RPMI8226 (cell line): ENCODE measurements around the gene TRPM1.

Experiments
- DNase-seq: peaks from one replicate; pipeline ENCODE4 v3.0.0-alpha.2; 2015

Gene TRPM1

DNA sequence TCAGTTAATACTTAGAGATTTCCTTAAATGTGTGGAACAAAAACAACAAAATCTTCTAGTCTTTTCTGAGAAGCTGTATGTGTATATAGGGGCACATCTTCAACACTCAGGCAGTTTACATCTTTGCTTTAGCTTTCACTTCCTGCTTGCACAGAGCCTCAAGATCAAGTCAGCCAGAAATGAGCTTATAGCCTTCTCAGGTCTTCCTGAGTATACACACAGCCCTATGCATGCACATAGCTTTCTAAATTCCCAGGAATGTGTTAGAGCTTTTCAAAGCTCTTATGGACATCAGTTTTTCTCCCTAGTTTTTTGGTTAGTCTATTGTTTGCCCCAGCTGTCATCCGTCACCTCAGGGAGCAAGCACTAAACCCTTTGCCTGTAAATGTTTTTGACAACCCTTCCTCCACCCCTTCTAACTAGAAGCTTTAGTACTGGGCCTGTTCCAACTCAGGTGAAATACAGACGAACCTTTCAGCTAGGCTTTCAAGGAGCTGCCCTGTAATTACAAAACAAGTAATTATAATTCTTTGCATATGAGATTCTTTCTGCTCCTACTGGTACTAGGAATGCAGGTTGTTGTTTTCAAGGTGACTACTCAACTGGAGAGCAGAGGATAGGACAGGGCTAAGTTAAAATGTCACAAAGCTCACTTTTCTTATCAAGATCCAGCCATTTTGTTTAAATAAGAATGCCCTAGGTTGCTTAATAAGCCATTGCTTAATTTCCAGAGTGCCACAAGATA is 87.5 kb downstream of the TRPM1 start:
- peak; percentile 49 for DNase-seq

DNA sequence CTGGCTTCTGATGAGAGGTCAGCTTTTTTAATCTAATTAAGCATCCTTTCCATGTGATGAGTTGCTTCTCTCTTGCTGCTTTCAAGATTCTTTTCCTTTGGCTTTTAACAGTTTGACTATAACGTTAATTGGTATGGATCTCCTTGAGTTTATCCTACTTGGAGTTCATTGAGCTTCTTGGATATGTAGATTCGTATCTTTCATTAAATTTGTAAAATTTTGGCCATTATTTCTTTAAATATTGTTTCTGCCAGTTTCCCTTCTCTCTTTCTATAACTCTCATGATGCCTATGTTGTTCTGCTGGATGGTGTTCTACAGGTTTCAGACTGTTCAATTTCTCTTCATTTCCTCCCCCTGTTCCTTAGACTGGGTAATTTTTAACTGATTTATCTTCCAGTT is 89.1 kb downstream of the TRPM1 start:
- no peak for DNase-seq

DNA sequence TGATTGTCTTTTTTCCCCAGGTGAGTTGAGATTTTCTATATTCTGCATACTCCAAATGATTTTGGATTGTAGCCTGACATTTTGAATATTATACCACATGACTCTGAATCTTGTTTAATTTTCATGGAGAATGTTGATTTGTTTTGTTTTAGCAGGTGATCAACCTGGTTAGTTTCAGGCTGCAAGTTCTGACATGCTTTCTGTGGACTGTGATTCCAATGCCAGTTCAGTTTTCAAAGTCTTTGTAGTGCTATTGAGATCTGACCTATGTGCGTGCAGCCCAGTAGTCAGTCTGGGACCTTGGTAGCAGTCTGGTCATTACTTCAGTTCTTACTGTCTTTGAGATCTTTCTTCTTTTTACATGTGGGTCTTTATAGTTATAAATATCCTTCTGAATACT is 91.5 kb downstream of the TRPM1 start:
- DNase-seq = no peak

DNA sequence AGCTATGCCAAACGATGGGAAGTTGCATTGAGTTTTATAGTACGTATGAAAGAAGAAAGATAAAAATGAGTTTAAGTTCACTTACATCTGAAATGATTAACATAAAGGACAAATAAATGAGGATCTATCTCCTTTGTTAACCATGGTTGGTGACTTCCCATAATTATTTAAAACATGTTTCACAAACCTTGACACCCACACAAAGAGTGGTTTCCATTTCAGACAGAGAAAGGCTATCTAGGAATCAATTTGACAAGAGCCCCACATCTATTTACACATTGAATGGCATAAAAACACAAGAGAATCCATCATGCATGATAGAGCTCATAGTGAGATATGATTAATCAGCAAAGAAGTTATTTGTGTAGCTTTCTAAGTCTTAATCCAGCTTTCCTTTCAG is 95.9 kb downstream of the TRPM1 start:
- no peak for DNase-seq

DNA sequence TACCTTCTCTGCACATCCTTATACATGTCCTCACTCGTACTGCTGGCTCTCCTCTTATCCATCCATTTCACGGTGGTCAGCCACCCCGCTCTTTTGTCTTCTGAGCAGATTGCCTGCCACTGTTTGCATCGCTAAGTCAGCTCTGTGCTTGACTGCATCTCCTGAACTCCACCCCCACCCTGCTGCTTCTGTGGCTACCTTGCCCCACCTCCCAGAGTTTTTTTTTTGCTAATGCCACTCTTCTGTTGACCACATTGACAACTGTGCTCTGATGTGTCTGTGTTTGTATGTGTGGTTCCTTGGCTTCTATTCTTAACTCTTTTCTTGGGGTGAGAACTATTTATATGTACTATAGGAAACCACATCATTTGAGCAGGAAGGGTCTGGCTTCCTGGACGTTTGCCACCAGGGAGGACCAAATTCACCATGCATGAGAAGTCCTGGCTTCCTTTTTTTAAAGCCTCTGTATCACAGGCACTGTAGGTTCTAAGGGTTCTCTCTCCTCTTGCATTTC is 97.2 kb downstream of the TRPM1 start:
- peak; percentile 90 for DNase-seq

DNA sequence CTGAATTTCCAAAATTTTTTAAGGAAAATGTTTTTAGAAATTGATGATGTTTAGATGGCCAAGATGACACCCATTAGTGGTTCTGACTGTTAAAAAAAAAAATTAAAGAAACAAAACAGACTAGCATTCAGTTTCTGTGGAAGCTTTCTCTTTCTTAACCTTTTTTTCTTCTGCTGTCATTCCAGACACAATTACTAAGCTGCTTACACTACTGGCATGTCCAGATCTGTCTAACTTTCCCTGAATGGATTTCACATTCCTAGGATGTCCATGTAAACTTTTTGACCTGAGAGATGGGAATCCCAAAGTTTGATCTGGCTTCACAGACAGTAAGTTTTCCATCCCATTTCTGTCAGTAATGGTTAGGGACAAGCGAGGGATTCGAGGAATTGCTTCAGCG is 99.8 kb downstream of the TRPM1 start:
- no peak for DNase-seq

DNA sequence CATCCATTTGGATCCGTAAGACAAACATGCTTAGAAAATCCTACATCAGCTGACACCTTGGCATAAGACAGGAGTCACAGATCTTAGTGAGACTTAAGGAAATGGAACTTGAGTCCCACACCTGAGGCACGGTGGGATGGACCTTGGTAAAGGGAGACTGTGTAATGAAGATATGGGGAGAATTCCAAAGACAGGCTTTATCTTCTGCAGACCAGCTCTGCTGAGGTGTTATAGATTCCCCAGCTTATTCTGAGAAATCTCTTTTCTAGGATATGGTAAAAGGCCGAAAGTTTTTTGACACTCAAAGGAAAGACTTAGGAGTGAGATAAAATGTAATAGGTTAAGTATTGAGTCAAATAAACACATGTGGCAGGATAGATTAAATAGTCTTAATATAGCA is 101.8 kb downstream of the TRPM1 start:
- DNase-seq = no peak

DNA sequence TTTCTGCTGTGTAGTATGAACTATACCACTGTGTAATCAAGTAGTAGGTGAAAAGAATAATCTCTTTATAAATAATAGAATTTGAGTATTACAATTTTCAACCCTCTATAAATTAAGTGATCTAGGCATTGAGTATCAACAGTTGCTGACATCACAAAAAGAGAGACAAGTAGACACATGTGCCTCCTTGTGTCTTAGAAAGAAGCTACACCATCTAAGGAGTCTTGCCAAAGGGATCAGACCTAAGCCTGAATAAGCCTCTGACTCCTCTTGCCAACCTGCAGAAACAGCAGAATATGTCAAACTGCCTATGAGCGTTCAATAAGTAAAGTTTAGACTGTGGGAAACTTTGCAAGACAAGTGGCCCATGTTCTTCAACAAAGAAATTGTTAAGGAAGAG is 104.3 kb downstream of the TRPM1 start:
- peak; percentile 7 for DNase-seq

DNA sequence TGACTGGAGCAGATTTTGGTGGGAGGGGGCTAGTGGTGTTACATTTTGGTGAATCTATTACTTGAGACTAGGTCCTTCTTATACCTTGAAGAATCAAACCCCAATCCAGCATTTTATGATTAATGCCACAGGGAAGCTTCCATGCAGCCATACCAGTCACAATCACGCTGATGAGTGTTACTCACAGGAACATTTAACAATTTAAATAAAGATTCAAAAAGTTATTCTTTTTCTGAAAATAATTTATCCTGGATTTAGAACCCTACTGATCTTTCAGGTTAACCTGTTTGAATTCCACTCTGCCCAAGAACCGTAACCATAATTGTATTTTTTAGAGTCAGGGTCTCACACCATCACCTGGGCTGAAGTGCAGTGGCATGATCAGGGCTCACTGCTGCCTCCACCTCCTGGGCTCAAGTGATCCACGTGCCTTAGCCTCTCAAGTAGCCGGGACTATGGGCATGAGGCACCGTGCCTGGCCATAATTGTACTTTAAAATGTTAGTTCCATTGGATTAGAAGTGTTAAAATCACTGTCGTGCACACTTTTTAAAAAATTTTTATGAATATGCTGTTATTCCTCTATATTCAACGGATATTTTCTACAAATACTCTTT is 109.2 kb downstream of the TRPM1 start:
- DNase-seq = peak; percentile 4

DNA sequence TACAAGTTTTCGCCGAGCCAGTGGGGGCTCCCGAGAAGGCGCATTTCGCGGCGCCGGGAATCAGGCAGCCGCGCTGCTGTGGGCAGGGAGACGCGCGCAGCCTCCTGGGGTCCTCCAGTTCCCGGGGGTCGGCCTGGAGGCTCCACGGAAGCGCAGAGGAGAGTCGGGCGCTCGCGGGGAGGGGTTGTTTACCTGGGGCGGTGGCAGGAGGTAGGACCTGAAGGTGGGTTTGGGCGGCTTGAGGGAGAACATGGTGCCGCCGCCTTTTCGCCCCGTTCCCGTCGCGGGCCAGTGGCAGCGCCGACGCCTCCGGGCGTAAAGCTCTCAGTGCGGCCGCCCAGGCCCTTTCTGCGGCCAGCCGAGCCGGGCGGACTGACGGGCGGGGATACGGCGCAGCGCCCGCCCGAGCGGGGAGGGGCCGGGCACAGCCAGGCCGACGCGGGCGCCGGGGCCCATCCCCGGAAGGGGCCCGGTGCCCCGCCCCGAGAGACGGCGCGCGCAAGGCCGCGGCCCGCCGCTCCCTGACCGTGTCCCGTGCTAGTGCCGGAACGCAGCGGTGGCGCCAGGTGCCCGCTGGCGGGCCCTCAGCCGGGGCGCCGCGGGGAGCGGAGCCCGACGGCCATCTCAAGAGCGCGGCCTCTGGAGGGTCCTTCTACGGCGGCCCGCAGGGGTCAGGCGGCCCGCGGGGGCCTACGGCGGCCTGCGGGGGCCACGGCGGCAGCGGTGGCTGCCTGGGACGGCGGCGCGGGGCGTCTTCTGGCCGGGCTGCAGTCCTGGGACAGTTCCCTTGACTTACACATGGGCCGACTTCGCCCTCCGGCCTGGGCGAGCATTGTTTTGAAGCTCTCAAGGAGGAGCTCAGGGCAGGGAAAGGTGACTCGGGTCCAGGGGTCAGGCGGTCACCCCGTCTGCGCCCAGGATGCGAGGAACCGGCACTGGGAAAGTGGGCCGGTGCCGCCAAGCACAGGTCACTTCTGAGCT is 110.0 kb downstream of the TRPM1 start, which contains the start of gene MTMR10:
TSS of gene MTMR10 (minus strand) at position 374 of the 981 bp plus-strand sequence. CDS start at position 252, 122 bp downstream.
- DNase-seq = peak; percentile 82

DNA sequence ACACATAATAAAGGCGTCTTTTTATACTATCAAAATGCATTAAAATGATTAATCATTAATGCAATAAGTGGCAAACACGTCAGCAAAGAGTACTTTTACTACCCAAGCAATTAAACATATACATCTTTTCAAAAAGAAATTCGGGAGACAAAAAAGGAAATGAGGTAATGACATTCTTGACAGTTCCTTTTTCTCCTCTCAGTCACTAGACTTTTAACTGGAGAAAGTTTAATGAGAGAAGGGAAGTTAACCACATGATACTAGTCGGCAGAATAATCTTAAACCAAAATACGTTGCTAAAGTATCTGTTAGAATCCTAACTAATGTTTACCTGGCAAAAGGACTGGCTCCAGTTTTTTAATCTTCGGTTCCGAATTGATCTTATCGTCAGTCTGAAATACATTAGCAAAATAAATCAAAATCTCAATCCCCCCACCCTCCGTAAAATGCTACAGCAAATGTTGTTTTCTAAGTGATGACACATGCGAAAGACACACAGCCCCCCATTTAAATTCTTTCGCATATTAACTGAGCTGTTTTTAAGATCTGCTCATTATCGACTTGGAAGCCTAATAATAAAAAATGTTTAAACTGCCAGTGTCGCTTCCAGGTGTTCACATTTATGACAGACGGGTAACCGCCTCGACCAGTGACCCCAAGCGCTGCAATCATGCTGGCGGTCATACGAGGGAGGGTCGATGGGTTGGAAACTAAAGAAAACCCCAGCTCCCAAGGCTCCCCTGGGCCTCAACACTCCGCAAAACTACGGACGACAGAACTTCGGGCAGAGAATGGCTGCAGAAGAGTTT is 110.9 kb downstream of the TRPM1 start:
- DNase-seq = peak; percentile 26

DNA sequence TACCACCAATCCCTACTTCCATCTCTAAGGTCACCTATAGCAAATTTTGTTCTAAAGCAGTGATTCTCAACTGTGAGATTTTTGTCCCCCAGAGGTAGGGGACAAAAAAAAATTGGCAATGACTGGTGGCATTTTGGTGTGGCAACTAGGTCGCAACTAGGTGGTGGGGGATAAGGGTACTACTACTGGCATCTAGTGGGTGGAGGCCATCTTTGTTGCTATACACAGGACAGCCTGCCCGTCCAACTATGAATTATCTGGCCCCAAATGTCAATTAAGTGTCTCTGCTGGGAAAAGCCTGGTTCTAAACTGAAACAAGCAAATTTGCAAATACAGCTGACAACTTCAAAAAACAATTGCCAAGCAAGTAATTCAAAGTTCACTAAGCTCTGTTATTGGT is 111.5 kb downstream of the TRPM1 start:
- peak; percentile 27 for DNase-seq

DNA sequence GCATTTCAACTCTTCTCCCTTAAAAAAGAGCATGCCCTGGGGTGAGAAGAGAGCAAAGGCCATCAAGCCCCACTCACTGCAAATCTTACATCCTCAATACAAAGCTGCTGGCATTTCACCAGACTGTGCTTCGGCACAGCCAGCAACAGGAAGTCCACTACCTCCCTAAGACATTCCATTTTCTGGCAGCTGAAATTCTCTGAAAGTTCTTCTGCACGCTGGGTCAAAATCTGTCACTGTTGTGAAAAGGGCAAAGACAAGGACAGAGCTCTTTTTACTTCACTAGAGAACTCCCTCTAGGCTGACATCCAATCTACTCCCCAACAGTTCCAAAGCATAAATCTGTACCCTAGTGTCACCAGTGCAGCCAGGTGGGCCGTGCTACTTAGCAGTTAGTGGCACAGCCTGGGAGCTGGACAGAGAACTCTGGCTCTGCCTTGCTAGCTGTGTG is 116.4 kb downstream of the TRPM1 start:
- DNase-seq = peak; percentile 25

DNA sequence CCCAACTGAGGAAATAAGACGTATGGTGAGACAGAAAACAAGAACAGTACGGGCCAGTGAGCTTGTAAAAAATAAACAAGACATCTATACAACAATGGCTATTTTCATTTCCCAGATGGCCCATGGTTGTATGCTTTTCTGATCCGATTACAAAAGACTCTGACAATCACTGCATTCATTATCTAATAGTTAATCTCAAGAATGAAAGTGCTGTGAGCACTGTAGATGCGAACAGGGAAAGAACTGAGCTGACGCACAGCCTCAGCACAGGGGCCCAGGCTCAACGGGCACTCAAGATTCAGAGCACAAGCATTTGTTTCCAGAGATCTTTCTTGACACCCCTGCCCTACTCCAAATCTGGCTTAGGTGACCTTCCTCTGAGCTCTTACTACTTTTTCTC is 117.0 kb downstream of the TRPM1 start:
- DNase-seq = no peak

DNA sequence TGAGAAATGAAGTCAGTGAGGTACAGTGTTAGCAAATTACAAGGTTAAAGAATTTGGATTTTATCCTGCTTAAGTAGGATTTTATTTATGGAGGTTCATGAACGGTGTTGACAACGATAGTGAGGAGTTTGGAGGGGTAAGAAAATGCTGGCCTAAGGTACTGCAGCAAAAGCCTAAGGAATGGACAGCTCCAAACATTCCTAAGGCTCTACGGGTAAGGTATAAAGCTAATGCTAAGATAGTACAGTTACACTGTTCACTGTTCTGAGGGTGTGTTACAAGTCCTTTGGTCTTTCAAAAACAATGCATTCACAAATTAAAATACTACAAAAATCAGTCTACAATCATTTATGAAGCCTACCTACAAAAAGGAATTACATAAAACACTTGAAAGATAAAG is 117.4 kb downstream of the TRPM1 start:
- DNase-seq = no peak

DNA sequence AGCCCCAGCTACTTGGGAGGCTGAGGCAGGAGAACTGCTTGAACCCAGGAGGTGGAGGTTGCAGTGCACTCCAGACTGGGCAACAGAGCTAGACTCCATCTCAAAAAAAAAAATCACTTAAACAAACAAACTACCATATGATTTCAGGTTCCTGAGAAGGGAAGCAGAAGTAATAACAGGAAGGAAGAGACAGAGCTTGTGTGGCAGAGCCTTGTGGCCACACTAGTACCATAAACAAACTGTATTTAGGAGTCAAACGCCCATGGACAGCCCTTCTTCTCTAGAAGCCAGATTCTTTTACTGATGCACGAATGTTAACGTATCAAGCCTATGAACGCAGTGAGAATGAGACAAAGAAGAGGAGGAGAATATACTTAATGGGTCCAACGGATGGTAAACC is 122.1 kb downstream of the TRPM1 start:
- no peak for DNase-seq

DNA sequence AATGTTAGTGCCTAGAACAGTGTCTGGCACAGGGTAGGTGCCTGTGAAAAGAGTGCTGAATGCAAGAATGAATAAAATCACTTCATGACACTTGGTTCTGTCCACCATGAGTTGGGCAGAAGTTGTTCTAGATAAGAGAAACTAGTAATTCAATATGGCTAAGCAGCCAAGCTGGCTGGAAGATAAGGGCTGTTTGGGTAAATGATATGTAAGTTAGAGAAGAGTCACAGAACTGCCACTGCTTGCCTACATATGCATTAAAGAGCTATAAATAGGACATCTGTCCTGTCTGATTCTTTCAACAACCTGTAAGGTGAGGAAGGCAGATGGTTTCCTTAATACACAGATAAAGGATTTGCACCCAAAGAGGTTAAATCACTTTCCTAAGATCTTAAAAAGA is 123.2 kb downstream of the TRPM1 start:
- no peak for DNase-seq

DNA sequence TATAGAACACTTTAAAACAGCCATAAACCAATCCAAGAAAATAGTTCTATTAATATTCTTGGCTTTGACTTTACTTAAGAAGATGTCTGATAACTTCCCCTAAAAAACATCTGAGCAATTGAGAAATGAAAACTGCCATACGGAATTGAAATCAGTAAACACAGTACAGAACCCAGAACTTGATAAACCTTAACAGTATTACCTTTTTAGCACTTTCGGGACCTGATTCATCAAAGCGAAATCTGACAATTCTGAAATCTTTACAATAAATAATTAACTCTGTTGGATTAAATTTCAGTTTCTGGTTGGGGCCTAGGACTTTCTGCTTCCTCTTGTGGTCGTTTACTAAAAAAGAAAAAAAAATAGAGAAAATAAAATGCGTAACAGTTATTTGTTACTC is 127.4 kb downstream of the TRPM1 start:
- DNase-seq = no peak

DNA sequence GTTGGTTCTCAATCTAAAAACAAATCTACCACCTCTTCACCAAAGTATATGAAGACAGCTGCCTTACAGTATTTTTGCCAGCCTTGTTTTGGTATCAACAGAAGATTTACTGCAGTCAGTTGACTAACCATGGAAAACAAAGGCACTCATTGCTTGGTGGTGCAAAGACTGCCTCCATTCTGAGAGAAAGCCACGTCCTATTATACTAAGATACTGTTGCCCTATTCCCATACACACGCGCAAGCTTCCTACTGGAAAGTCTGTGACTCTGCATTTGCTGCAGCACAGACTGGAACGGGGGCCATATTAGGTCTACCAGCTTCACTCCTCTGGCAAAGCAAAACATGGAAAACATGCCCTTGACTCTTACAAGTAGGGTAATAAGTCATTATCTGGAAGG is 128.1 kb downstream of the TRPM1 start:
- DNase-seq = no peak

DNA sequence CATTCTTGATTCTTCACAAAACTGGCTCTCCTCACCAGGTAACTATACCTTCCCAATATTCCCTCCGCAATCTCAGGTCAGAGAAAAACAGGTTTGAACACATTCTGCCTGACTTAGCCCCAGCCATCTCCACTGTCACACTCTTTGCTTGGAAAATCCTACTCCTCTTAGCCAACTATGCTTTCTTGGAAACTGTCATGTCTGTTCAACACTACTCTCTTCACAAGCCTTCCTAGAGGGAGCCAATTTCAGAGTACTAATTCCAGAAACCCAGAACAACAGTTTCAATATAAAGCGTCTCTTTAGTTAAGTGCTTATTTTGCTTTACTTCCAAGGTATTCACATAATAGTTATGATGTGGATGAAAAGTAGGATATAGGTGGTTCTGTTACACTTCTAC is 131.8 kb downstream of the TRPM1 start:
- DNase-seq = no peak

DNA sequence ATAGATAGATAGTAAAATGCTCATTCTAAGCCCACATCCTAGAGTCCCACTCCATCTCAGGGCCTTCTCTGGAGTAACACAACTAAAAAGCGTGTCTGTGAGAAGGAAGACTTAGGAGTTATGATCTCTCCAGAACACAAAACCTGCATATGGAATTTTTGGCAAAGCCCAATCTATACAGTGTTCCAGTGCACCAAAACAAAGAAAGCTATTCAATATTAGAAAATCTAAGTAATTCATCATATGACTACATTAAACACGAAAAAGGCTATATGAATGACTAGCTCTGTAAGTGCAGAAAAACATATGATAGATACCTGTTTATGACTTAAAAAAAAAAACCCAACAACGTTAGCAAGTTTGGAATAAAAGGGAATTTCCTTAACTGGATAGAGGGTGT is 137.8 kb downstream of the TRPM1 start:
- no peak for DNase-seq

DNA sequence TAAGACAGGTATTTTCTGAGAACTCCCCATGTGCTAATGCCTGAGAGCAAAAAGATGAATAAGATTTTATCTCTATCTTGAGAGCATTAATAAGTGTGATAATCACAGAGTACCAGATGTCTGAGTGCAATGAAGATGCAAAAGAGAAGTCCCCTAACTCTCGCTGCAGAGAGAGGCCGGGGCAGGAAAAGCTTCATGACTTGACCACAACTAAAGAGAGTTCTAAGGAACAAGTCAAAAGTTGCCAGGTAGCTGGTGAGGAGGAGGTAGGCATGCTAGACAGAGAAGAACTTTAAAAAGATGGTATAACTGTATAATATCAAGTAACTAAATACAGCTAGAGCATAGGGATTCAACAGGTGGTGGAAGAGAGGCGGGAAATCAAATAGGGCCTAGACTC is 138.9 kb downstream of the TRPM1 start:
- no peak for DNase-seq
